SH-SY5Y (cell line): ENCODE measurements around the gene F11.

ENCODE experiments used
- GATA2 ChIP-seq: IDR thresholded peaks from 2 replicates; pipeline ENCODE4 v1.6.1; 2011; ENCODE audit warnings: mild to moderate bottlenecking, low read depth, low read length
- GATA3 ChIP-seq: IDR thresholded peaks from 2 replicates; pipeline ENCODE4 v1.6.1; 2011; ENCODE audit warnings: low read depth, mild to moderate bottlenecking, low read length, moderate library complexity

- TF ChIP-seq GATA3 (no peak), GATA2 (no peak)
These were observed 25.5 kb upstream of the F11 start for GRCh38 chr4:186240452-186240847.
